ENCODE measurements around the gene MAP1S. TPM values are rescaled to one million over a fixed set of nuclear protein-coding genes. Genes with fewer than 3 reads are reported as not detected.

MAP1S gene, protein sequence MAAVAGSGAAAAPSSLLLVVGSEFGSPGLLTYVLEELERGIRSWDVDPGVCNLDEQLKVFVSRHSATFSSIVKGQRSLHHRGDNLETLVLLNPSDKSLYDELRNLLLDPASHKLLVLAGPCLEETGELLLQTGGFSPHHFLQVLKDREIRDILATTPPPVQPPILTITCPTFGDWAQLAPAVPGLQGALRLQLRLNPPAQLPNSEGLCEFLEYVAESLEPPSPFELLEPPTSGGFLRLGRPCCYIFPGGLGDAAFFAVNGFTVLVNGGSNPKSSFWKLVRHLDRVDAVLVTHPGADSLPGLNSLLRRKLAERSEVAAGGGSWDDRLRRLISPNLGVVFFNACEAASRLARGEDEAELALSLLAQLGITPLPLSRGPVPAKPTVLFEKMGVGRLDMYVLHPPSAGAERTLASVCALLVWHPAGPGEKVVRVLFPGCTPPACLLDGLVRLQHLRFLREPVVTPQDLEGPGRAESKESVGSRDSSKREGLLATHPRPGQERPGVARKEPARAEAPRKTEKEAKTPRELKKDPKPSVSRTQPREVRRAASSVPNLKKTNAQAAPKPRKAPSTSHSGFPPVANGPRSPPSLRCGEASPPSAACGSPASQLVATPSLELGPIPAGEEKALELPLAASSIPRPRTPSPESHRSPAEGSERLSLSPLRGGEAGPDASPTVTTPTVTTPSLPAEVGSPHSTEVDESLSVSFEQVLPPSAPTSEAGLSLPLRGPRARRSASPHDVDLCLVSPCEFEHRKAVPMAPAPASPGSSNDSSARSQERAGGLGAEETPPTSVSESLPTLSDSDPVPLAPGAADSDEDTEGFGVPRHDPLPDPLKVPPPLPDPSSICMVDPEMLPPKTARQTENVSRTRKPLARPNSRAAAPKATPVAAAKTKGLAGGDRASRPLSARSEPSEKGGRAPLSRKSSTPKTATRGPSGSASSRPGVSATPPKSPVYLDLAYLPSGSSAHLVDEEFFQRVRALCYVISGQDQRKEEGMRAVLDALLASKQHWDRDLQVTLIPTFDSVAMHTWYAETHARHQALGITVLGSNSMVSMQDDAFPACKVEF
- 20.5 and 42.6 TPM in 2 replicates for total RNA-seq (2014; rRNA removed; shearing (Covaris generic))

DNA sequence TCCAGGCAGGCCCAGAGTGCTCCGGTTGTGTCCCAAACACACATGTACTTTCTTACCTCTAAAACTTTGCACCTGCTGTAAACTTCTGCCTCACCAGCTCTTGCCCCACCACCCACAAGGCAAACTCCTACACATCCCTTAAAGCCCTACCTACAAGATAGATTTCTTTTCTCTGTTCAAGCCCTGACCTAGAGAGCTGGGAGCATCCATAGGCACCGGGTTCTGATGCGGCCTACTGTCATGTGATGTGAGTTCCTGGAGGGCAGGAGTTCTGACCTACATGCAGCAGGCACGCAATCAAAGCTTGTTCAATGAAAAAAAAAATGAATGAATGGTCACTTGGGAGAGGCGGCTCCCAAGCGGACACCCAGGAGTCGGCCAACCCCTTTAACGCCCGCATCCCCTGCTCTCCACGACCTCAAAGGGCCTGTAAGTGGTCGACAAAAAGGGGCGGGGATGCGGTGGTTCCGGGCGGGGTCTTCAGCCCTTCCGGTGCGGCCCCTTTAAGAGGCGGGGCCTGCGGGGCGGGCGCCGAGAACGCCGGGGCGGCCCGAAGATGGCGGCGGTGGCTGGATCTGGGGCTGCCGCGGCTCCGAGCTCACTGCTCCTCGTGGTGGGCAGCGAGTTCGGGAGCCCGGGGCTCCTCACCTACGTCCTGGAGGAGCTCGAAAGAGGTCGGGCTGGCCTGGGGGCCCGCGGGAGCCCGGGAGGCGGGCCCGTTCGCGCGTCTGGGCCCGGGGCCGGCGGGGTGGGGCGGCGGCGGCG, at the start of gene MAP1S:
Gene MAP1S, plus strand, starts transcription at position 534 of the 765 bp plus-strand sequence. Its CDS starts 23 bp downstream, at position 557.

DNA sequence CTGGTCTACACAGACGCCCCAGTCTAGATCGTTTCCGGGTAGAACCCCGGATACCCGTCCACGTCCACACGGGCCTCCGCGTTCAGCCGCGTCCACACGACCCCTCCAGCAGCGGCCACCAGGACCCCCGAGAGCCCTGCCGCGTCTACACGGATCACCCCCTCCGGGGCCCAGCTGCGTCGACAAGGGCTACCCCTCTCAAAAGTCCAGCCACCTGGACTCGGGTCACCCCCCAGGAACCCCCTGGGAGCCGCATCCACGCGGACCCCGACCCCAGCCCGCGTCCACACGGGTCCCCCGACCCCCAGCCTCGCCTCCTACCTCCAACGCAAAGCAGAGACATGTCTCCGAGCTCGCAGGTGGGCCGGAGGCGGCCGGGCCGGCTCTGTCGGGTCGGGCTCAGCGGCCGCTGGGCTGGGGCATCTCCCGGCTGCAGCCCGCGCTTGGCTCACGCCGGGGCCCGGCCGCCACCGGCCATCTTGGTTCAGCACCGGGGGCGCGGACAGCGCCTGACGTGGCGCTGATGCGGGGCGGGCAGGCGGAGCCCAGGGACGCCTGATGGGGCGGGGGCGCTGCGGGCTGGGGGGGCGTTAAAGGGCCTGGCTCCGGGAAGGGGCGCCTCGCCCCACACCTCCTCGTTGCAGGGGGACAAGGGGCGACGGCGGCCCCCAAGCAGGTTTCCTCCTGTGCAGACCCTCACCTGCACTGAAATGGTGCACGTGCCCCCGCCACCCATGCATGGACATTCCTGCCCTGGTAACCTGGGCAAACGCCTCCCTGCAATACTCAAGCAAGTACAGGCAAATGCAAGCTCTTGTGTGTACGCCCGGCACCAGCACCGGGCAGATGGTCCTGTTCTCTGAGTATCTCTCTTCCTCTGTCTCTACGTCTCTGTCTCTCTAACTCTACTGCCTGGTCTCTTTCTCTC, 31.2 kb upstream of the MAP1S start, which contains the start of gene UNC13A:
Gene UNC13A, minus strand, starts transcription at position 498 of the 928 bp plus-strand sequence. Its CDS starts 155 bp downstream, at position 343.

DNA sequence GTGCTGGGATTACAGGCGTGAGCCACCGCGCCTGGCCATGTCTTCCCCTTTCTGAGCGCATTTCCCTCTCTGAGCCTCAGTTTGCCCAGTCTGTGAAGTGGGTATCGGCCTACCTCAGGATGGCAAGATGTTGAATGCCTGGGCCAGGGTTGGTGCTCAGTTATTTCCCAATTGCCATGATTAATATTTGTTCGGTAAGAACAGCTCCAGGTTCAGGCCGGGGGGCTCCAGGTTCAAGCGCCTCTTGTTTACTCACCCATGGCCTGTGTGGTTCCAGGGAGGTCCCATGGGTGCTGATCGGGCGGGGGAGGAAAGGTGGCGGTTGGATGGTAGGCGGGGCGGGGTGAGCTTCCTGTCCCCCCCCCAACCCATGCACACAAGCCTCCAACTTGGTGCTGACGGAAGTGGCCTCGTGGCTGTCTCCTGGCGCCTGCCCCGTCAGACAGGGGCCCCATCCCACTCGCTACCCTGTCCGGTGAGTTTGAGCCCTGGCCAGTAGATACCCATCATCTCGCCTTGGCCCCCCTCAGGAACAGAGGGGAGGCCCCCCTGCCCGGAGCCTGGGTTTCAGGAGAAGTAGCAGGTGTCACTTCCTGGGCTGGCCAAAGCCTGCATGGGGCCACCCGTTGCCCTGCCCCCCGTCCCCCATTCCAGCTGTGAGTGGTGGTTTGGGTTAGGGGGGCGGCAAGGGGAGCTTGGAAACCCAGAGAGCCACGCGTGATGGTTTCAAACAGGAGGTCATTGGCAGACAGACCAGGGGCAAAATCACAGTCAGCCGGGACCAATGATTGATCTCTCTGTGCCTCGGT, 32.0 kb downstream of the MAP1S start, which contains the start of gene FCHO1:
Gene FCHO1, plus strand, starts transcription at position 375 of the 809 bp plus-strand sequence. CDS start 3,688 bp downstream, outside the sequence.

Other genes starting within 250 kb of the MAP1S start
- gene SLC27A1, start 249.0 kb upstream of the MAP1S start, total RNA-seq (2014; rRNA removed; shearing (Covaris generic)): 28.9 and 32.2 TPM in 2 replicates
- gene PGLS, start 207.8 kb upstream of the MAP1S start, total RNA-seq (2014; rRNA removed; shearing (Covaris generic)): 84.4 and 113 TPM in 2 replicates
- 102 and 106 TPM in 2 replicates for gene COLGALT1, start 163.8 kb upstream of the MAP1S start, total RNA-seq (2014; rRNA removed; shearing (Covaris generic))
- gene UNC13A, start 31.1 kb upstream of the MAP1S start, total RNA-seq (2014; rRNA removed; shearing (Covaris generic)): 1.6 and 2.3 TPM in 2 replicates
- gene FCHO1, start 32.0 kb downstream of the MAP1S start, total RNA-seq (2014; rRNA removed; shearing (Covaris generic)): 1.0 and 5.5 TPM in 2 replicates
- gene B3GNT3, start 75.7 kb downstream of the MAP1S start, total RNA-seq (2014; rRNA removed; shearing (Covaris generic)): not detected in 2 replicates
- gene INSL3, start 102.0 kb downstream of the MAP1S start, total RNA-seq (2014; rRNA removed; shearing (Covaris generic)): not detected in 2 replicates
- gene JAK3, start 128.5 kb downstream of the MAP1S start, total RNA-seq (2014; rRNA removed; shearing (Covaris generic)): 0.45 and 0.79 TPM in 2 replicates
- 3,291 and 3,402 TPM in 2 replicates for gene RPL18A, start 140.4 kb downstream of the MAP1S start, total RNA-seq (2014; rRNA removed; shearing (Covaris generic))
- gene SLC5A5, start 152.5 kb downstream of the MAP1S start, total RNA-seq (2014; rRNA removed; shearing (Covaris generic)): not detected in 2 replicates
- 109 and 144 TPM in 2 replicates for gene CCDC124, start 213.5 kb downstream of the MAP1S start, total RNA-seq (2014; rRNA removed; shearing (Covaris generic))
- gene KCNN1, start 247.6 kb downstream of the MAP1S start, total RNA-seq (2014; rRNA removed; shearing (Covaris generic)): 1.2 and 2.1 TPM in 2 replicates